ENCODE data around the gene FRS2. TPM values are rescaled to one million over a fixed set of nuclear protein-coding genes. Genes with fewer than 3 reads are reported as not detected.

The FRS2 gene
- total RNA-seq, 1 donor from 2014 or later: 73.7 TPM

- no peak for DNase-seq (ENCODE audit: low read depth)
These were observed 5.8 kb upstream of the FRS2 start for GRCh38 chr12:69464428-69464827.

GRCh38 chr12:69466867-69467266, 3.3 kb upstream of the FRS2 start:
- DNase-seq (ENCODE audit: low read depth): no peak

- DNase-seq (ENCODE audit: low read depth): no peak
These were observed 2.8 kb upstream of the FRS2 start for GRCh38 chr12:69467366-69467765.

- no peak for DNase-seq (ENCODE audit: low read depth)
These were observed 1.8 kb upstream of the FRS2 start for GRCh38 chr12:69468237-69469026.

GRCh38 chr12:69469854-69470188, 367 bp upstream of the FRS2 start:
- no peak for DNase-seq (ENCODE audit: low read depth)

- DNase-seq (ENCODE audit: low read depth): no peak
These were observed 865 bp downstream of the FRS2 start for GRCh38 chr12:69471076-69471430.

GRCh38 chr12:69471667-69472385, 1.6 kb downstream of the FRS2 start:
- no peak for DNase-seq (ENCODE audit: low read depth)

GRCh38 chr12:69473262-69473661, 3.1 kb downstream of the FRS2 start:
- no peak for DNase-seq (ENCODE audit: low read depth)

- no peak for DNase-seq (ENCODE audit: low read depth)
These were observed 4.3 kb downstream of the FRS2 start for GRCh38 chr12:69474456-69474855.

- peak; percentile 73 for DNase-seq (ENCODE audit: low read depth)
These were observed 5.2 kb downstream of the FRS2 start for GRCh38 chr12:69475237-69475975.

GRCh38 chr12:69476276-69477017, 6.3 kb downstream of the FRS2 start:
- DNase-seq (ENCODE audit: low read depth): peak; percentile 59

GRCh38 chr12:69479675-69480074, 9.5 kb downstream of the FRS2 start:
- no peak for DNase-seq (ENCODE audit: low read depth)

GRCh38 chr12:69480698-69481097, 10.5 kb downstream of the FRS2 start:
- no peak for DNase-seq (ENCODE audit: low read depth)

- no peak for DNase-seq (ENCODE audit: low read depth)
These were observed 10.9 kb downstream of the FRS2 start for GRCh38 chr12:69481133-69481532.

- no peak for DNase-seq (ENCODE audit: low read depth)
These were observed 13.5 kb downstream of the FRS2 start for GRCh38 chr12:69483700-69484099.

- no peak for DNase-seq (ENCODE audit: low read depth)
These were observed 14.2 kb downstream of the FRS2 start for GRCh38 chr12:69484428-69484827.

- DNase-seq (ENCODE audit: low read depth): peak; percentile 65
These were observed 20.9 kb downstream of the FRS2 start for GRCh38 chr12:69490920-69491643.

GRCh38 chr12:69492739-69493138, 22.6 kb downstream of the FRS2 start:
- DNase-seq (ENCODE audit: low read depth): no peak

GRCh38 chr12:69495071-69495470, 24.9 kb downstream of the FRS2 start:
- no peak for DNase-seq (ENCODE audit: low read depth)

- DNase-seq (ENCODE audit: low read depth): peak; percentile 45
These were observed 27.3 kb downstream of the FRS2 start for GRCh38 chr12:69497308-69498026.

GRCh38 chr12:69500631-69501030, 30.4 kb downstream of the FRS2 start:
- DNase-seq (ENCODE audit: low read depth): peak; percentile 61

Measured in renal cortical epithelial cell (primary cell).